Karpas-422 (cell line): Measurements from ENCODE around the gene PROK2. TPM values are rescaled to one million over a fixed set of nuclear protein-coding genes. Genes with fewer than 3 reads are reported as not detected.

Experiments
- DNase-seq: peaks from one replicate; pipeline ENCODE4 v3.0.0-alpha.2; 2015
- H2AFZ ChIP-seq: fragments of 200-600 bp; sonication (generic); 2 replicates; pipeline ENCODE4 v1.6.1; 2014; ENCODE audit warnings: antibody characterized with exemption, low read length, mixed read lengths
- H3K27ac ChIP-seq: fragments of 200-600 bp; sonication (generic); 2 replicates; pipeline ENCODE4 v1.5.1; 2014; ENCODE audit warnings: mild to moderate bottlenecking, low read length, moderate library complexity
- H3K27me3 ChIP-seq: fragments of 200-600 bp; sonication (generic); 2 replicates; pipeline ENCODE4 v1.6.1; 2014; ENCODE audit warnings: low read length, mixed read lengths
- H3K36me3 ChIP-seq: fragments of 200-600 bp; sonication (generic); 2 replicates; pipeline ENCODE4 v1.6.1; 2014; ENCODE audit warnings: low read length, mixed read lengths; ENCODE audit not compliant: insufficient read depth
- H3K4me1 ChIP-seq: fragments of 200-600 bp; sonication (generic); 2 replicates; pipeline ENCODE4 v1.6.1; 2014; ENCODE audit warnings: mild to moderate bottlenecking, low read length, mixed read lengths
- H3K4me2 ChIP-seq: fragments of 200-600 bp; sonication (generic); 2 replicates; pipeline ENCODE4 v1.6.1; 2014; ENCODE audit warnings: low read length, low read depth, mild to moderate bottlenecking; ENCODE audit not compliant: poor library complexity, severe bottlenecking
- H3K4me3 ChIP-seq: fragments of 200-600 bp; sonication (generic); 2 replicates; pipeline ENCODE4 v1.5.1; 2014; ENCODE audit warnings: mild to moderate bottlenecking, antibody characterized with exemption, low read length, mixed read lengths
- H3K79me2 ChIP-seq: fragments of 200-600 bp; sonication (generic); 2 replicates; pipeline ENCODE4 v1.6.1; 2014; ENCODE audit warnings: mild to moderate bottlenecking, low read length, mixed read lengths
- H3K9ac ChIP-seq: fragments of 200-600 bp; sonication (generic); 2 replicates; pipeline ENCODE4 v1.6.0; 2014; ENCODE audit warnings: low read length
- H3K9me2 ChIP-seq: fragments of 200-600 bp; sonication (generic), shearing (Covaris generic); replicated peaks from 2 replicates; pipeline ENCODE4 v1.6.0; 2014; ENCODE audit warnings: mild to moderate bottlenecking, low read length, moderate library complexity; ENCODE audit not compliant: insufficient read depth
- H3K9me3 ChIP-seq: fragments of 300-700, 200-600 bp; sonication (generic); 2 replicates; pipeline ENCODE4 v1.6.1; 2014; ENCODE audit warnings: low read length, mixed read lengths
- H4K20me1 ChIP-seq: fragments of 200-600 bp; sonication (generic); 2 replicates; pipeline ENCODE4 v1.6.1; 2014; ENCODE audit warnings: mild to moderate bottlenecking, antibody characterized with exemption, low read length, low read depth; ENCODE audit not compliant: insufficient read depth
- total RNA-seq: library from RNA; depleted of rRNA; stranded (reverse); fragments of >200 nt; shearing (Covaris generic); gene quantifications from 2 replicates; pipeline ENCODE4 v1.2.3, GENCODE V29; 2014; ENCODE audit warnings: low replicate concordance

PROK2 gene
- total RNA-seq, 1 experiment from 2014 or later = not detected

DNA sequence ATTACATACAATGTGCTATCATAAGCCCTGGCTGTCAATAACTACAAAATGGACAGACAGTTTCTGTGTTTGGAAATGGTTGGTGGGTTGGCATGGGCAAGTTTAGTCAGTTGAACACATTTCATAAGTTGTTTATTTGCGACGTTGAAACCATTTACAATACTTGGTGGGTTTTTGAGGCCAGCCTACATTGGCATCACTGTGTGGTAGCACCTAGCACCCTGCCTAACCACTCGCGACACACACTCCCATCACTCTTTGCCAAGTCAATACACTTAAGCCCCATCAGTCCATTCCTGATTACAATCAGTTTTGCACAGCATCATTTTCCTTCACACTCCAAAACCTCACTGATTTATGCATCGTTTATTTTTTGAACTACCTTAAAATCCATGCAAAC, 13.8 kb downstream of the PROK2 start:
- H3K9me2 ChIP-seq = no peaks in the 10 kb centered on the region
- no peak for DNase-seq
- H3K27me3 ChIP-seq = no peaks in the 10 kb centered on the region
- H3K9me3 ChIP-seq = no peaks in the 10 kb centered on the region
- no peaks in the 10 kb centered on the region for H3K79me2 ChIP-seq
- no peak overlapping the region for H2AFZ ChIP-seq
- H3K4me3 ChIP-seq = no peak overlapping the region
- no peak overlapping the region for H3K9ac ChIP-seq
- no peak overlapping the region for H3K27ac ChIP-seq
- peaks cover 6% of the 10 kb centered on the region; the same call in 1 of the 2 replicates for H3K4me1 ChIP-seq
- no peaks in the 10 kb centered on the region for H4K20me1 ChIP-seq
- H3K4me2 ChIP-seq = no peak overlapping the region
- no peaks in the 10 kb centered on the region for H3K36me3 ChIP-seq

DNA sequence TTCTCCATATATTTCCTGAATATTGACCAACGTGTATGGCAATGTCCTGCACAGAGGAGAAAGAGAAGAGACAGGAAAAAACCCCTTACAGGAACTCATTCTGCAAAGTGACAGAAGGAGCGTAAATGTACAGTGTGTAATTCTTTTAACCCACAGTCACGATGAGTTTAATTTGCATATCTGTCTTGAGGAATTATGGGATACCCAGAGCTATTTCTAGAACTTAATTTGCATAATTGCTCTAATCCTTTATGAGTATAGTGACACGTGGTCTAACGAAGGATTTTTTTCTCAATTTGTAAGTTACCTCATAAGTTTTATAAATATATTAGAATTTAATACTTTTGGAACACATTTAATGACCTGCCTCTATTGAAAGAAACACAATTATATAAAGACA, 21.5 kb downstream of the PROK2 start:
- Histone ChIP-seq H3K27me3 (no peaks in the 10 kb centered on the region), H3K9ac (no peak overlapping the region), H3K4me3 (0 out of 2 replicates have a peak overlapping the region, but pooled peaks have one; percentile 3), H4K20me1 (no peaks in the 10 kb centered on the region; the same call in 1 of the 2 replicates), H3K4me2 (peak overlapping the region; percentile 64), H3K27ac (no peak overlapping the region), H3K9me3 (no peaks in the 10 kb centered on the region), H3K79me2 (no peaks in the 10 kb centered on the region), H3K9me2 (no peaks in the 10 kb centered on the region), H3K4me1 (peaks cover 18% of the 10 kb centered on the region), H2AFZ (no peak overlapping the region), H3K36me3 (no peaks in the 10 kb centered on the region)
- peak; percentile 88 for DNase-seq

DNA sequence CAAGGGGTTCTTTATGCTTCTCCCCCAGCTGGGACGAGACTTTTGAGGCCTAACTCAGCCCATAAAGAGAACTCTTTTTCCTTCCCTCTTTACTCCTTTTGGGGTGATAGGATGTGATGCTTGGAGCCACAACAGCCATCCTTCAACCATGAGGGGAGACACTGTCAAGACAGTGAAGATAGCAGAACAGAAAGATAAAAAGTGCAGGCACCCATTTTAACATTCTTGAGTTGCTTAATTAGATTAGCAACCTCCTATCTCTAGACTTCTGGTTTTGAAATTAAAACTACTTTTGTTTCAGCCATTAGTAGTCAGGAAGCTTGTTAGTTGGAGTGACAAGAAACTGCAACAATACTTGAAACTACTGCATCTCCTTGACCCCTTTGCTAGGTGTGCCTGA, 24.8 kb downstream of the PROK2 start:
- Histone ChIP-seq H3K4me3 (no peak overlapping the region), H3K27ac (no peak overlapping the region), H3K4me2 (no peak overlapping the region), H2AFZ (no peak overlapping the region), H3K4me1 (peaks cover 18% of the 10 kb centered on the region), H3K36me3 (no peaks in the 10 kb centered on the region), H3K79me2 (no peaks in the 10 kb centered on the region), H3K9ac (no peak overlapping the region), H4K20me1 (no peaks in the 10 kb centered on the region; the same call in 1 of the 2 replicates), H3K9me2 (no peaks in the 10 kb centered on the region), H3K27me3 (no peaks in the 10 kb centered on the region), H3K9me3 (no peaks in the 10 kb centered on the region)
- DNase-seq = no peak

DNA sequence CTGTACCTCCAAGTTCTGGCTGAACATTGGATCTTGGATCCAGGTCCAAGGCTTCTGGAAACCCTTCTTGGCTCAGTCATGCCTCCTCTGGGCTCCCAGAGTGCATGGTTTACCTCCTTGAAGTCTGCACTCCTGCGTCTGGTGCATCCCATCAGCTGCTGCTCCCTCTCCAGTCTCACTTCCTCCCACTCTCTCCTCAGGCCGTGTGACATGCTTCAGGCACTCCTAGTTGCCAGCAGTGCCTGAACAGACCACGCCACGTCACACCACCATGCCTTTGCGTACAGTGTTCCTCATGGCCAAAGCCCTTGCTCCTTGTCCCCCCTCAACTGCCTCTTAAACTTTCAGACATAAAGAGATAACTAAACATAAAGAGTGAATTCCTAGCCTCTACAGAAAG, 25.5 kb downstream of the PROK2 start:
- peaks cover 18% of the 10 kb centered on the region for H3K4me1 ChIP-seq
- H3K27me3 ChIP-seq = no peaks in the 10 kb centered on the region
- no peaks in the 10 kb centered on the region; the same call in 1 of the 2 replicates for H4K20me1 ChIP-seq
- no peak overlapping the region for H2AFZ ChIP-seq
- H3K9me3 ChIP-seq = no peaks in the 10 kb centered on the region
- DNase-seq = no peak
- no peaks in the 10 kb centered on the region for H3K79me2 ChIP-seq
- no peaks in the 10 kb centered on the region for H3K36me3 ChIP-seq
- H3K9ac ChIP-seq = no peak overlapping the region
- no peak overlapping the region for H3K4me3 ChIP-seq
- no peak overlapping the region for H3K27ac ChIP-seq
- no peaks in the 10 kb centered on the region for H3K9me2 ChIP-seq
- no peak overlapping the region for H3K4me2 ChIP-seq

DNA sequence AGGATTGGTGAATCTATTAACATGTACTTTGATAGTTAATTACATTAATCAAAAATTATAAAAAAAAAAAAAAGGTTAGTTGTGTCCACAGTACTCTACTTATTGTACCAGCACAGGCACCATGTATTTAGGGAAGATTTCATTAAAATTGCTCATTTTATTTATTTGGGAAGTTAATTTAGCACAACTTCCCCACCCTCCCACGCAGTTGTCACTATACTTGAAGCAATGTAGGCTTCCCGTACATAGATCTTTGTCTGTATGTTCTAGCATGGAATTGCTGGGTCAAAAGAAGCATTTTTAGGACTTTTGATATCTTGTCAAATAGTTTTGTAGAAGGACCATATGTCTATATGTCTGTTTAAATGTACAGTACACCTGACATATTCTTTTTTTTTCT, 26.9 kb downstream of the PROK2 start:
- Histone ChIP-seq H2AFZ (no peak overlapping the region), H3K27me3 (no peaks in the 10 kb centered on the region), H3K9me2 (no peaks in the 10 kb centered on the region), H3K4me1 (peaks cover 8% of the 10 kb centered on the region), H3K9ac (no peak overlapping the region), H3K9me3 (no peaks in the 10 kb centered on the region), H4K20me1 (no peaks in the 10 kb centered on the region; the same call in 1 of the 2 replicates), H3K36me3 (no peaks in the 10 kb centered on the region), H3K4me3 (no peak overlapping the region), H3K27ac (no peak overlapping the region), H3K4me2 (no peak overlapping the region), H3K79me2 (no peaks in the 10 kb centered on the region)
- DNase-seq = no peak

DNA sequence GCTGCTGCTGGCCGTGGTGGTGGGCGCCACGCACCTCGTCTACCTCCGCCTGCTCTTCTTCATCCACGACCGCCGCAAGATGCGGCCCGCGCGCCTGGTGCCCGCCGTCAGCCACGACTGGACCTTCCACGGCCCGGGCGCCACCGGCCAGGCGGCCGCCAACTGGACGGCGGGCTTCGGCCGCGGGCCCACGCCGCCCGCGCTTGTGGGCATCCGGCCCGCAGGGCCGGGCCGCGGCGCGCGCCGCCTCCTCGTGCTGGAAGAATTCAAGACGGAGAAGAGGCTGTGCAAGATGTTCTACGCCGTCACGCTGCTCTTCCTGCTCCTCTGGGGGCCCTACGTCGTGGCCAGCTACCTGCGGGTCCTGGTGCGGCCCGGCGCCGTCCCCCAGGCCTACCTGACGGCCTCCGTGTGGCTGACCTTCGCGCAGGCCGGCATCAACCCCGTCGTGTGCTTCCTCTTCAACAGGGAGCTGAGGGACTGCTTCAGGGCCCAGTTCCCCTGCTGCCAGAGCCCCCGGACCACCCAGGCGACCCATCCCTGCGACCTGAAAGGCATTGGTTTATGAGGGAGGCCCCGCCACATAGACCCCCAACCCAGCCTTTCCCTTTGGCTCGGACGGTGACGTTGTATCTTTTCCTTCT, 30.2 kb downstream of the PROK2 start:
- Histone ChIP-seq H3K4me3 (no peak overlapping the region), H3K79me2 (no peaks in the 10 kb centered on the region), H3K9me3 (no peaks in the 10 kb centered on the region), H3K4me2 (no peak overlapping the region), H4K20me1 (no peaks in the 10 kb centered on the region; the same call in 1 of the 2 replicates), H3K27ac (no peak overlapping the region), H3K4me1 (no peaks in the 10 kb centered on the region), H3K27me3 (no peaks in the 10 kb centered on the region), H2AFZ (no peak overlapping the region), H3K36me3 (no peaks in the 10 kb centered on the region), H3K9ac (no peak overlapping the region), H3K9me2 (no peaks in the 10 kb centered on the region)
- no peak for DNase-seq

DNA sequence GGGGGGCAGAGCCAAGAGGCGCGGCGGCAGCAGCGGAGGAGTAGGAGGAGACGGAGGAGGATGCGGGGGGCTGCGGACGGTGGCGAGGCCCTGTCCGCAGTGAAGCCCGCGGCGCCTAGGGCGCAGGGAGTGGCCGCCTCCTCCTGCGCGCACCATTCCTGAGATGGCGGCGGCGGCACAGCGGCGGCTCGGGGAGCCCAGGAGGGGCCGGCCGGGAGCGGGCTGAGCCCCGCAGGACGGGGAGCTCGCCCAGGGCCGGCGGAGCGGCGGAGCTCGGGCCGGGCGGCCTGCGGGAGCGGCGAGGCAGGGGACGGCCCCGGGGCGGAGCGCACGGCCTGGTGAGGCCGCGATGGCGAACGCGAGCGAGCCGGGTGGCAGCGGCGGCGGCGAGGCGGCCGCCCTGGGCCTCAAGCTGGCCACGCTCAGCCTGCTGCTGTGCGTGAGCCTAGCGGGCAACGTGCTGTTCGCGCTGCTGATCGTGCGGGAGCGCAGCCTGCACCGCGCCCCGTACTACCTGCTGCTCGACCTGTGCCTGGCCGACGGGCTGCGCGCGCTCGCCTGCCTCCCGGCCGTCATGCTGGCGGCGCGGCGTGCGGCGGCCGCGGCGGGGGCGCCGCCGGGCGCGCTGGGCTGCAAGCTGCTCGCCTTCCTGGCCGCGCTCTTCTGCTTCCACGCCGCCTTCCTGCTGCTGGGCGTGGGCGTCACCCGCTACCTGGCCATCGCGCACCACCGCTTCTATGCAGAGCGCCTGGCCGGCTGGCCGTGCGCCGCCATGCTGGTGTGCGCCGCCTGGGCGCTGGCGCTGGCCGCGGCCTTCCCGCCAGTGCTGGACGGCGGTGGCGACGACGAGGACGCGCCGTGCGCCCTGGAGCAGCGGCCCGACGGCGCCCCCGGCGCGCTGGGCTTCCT, 31.0 kb downstream of the PROK2 start, which contains the start of gene GPR27:
GPR27 (plus strand) TSS at position 155 of the 909 bp plus-strand sequence; CDS start at position 350, 195 bp downstream.
- H3K9me3 ChIP-seq = no peaks in the 10 kb centered on the region
- DNase-seq = no peak
- H2AFZ ChIP-seq = no peak within 1 kb of the TSS
- H3K27ac ChIP-seq = no peak within 1 kb of the TSS
- no peak within 1 kb of the TSS for H3K4me3 ChIP-seq
- H3K27me3 ChIP-seq = no peaks in the 10 kb centered on the region
- H3K36me3 ChIP-seq = no peaks in the 10 kb centered on the region
- H3K79me2 ChIP-seq = no peaks in the 10 kb centered on the region
- no peak within 1 kb of the TSS for H3K4me2 ChIP-seq
- no peaks in the 10 kb centered on the region for H4K20me1 ChIP-seq
- no peaks in the 10 kb centered on the region for H3K4me1 ChIP-seq
- H3K9ac ChIP-seq = no peak within 1 kb of the TSS
- H3K9me2 ChIP-seq = no peaks in the 10 kb centered on the region
